HL-60 (cell line): ENCODE data around the gene KCMF1.

ENCODE experiments used
- DNase-seq, 2 experiments: peaks; one replicate each; pipeline ENCODE4 v3.0.0-alpha.2; 2010 to 2020; ENCODE audit warnings: low read depth in 1 of 2, low spot score in 1 of 2
- H3K27ac ChIP-seq: fragments of 250-450 bp; sonication (Bioruptor Pico); replicated peaks from 2 replicates; pipeline ENCODE4 v1.5.1; 2020; ENCODE audit warnings: mild to moderate bottlenecking, moderate library complexity
- H3K27me3 ChIP-seq: fragments of 250-450 bp; sonication (Bioruptor Pico); 2 replicates; pipeline ENCODE4 v1.5.1; 2021; ENCODE audit warnings: mild to moderate bottlenecking, moderate library complexity; ENCODE audit not compliant: insufficient read depth, poor library complexity, severe bottlenecking
- H3K4me3 ChIP-seq: replicated peaks from 2 replicates; pipeline ENCODE4 v1.5.1; 2011; ENCODE audit warnings: mild to moderate bottlenecking, control low read depth, low read length; ENCODE audit not compliant: insufficient read depth
- GABPA ChIP-seq: IDR thresholded peaks from 2 replicates; pipeline ENCODE4 v1.6.1; 2012; ENCODE audit warnings: low read depth
- POLR2AphosphoS5 ChIP-seq: IDR thresholded peaks from 2 replicates; pipeline ENCODE4 v1.6.1; 2012; ENCODE audit warnings: low read depth
- SPI1 ChIP-seq: IDR thresholded peaks from 2 replicates; pipeline ENCODE4 v1.6.1; 2012; ENCODE audit warnings: low read depth, mild to moderate bottlenecking, borderline replicate concordance
- TF ChIP-seq, protein P1 (sequence below): IDR thresholded peaks from one replicate; pipeline ENCODE4 v1.5.1; 2011; ENCODE audit warnings: low read length, control low read depth, inconsistent platforms; ENCODE audit not compliant: insufficient read depth
- TF ChIP-seq, protein P2 (sequence below): IDR thresholded peaks from 2 replicates; pipeline ENCODE4 v1.6.1; 2012; ENCODE audit warnings: low read depth; ENCODE audit not compliant: insufficient replicate concordance

The KCMF1 gene

GRCh38 chr2:85034158-85034557, 63.2 kb downstream of the KCMF1 start:
- DNase-seq, result no peak
- Histone ChIP-seq H3K27ac (no peak overlapping the region), H3K27me3 (no peaks in the 10 kb centered on the region), H3K4me3 (no peak overlapping the region)
- TF ChIP-seq POLR2AphosphoS5 (no peak), SPI1 (no peak), GABPA (no peak)
- TF ChIP-seq, protein P1, sequence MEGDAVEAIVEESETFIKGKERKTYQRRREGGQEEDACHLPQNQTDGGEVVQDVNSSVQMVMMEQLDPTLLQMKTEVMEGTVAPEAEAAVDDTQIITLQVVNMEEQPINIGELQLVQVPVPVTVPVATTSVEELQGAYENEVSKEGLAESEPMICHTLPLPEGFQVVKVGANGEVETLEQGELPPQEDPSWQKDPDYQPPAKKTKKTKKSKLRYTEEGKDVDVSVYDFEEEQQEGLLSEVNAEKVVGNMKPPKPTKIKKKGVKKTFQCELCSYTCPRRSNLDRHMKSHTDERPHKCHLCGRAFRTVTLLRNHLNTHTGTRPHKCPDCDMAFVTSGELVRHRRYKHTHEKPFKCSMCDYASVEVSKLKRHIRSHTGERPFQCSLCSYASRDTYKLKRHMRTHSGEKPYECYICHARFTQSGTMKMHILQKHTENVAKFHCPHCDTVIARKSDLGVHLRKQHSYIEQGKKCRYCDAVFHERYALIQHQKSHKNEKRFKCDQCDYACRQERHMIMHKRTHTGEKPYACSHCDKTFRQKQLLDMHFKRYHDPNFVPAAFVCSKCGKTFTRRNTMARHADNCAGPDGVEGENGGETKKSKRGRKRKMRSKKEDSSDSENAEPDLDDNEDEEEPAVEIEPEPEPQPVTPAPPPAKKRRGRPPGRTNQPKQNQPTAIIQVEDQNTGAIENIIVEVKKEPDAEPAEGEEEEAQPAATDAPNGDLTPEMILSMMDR, result no peak
- TF ChIP-seq, protein P2, sequence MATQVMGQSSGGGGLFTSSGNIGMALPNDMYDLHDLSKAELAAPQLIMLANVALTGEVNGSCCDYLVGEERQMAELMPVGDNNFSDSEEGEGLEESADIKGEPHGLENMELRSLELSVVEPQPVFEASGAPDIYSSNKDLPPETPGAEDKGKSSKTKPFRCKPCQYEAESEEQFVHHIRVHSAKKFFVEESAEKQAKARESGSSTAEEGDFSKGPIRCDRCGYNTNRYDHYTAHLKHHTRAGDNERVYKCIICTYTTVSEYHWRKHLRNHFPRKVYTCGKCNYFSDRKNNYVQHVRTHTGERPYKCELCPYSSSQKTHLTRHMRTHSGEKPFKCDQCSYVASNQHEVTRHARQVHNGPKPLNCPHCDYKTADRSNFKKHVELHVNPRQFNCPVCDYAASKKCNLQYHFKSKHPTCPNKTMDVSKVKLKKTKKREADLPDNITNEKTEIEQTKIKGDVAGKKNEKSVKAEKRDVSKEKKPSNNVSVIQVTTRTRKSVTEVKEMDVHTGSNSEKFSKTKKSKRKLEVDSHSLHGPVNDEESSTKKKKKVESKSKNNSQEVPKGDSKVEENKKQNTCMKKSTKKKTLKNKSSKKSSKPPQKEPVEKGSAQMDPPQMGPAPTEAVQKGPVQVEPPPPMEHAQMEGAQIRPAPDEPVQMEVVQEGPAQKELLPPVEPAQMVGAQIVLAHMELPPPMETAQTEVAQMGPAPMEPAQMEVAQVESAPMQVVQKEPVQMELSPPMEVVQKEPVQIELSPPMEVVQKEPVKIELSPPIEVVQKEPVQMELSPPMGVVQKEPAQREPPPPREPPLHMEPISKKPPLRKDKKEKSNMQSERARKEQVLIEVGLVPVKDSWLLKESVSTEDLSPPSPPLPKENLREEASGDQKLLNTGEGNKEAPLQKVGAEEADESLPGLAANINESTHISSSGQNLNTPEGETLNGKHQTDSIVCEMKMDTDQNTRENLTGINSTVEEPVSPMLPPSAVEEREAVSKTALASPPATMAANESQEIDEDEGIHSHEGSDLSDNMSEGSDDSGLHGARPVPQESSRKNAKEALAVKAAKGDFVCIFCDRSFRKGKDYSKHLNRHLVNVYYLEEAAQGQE, result no peak

DNA sequence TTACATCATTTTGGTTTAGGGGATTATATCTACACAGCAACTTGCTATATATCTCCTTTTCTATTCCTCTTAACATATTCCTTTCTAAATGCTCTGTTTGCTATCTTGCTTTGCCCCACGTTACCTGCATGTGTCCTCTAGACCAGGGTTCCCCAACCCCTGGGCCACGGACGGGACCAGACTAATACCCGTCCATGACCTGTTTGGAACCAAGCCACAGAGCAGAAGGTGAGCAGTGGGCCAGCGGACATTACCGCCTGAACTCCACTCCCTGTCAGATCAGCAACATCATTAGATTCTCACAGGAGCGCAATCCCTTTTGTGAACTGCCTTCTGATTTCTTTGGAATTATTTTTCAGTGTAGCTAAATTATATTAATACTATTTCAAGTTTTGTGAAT, 66.7 kb downstream of the KCMF1 start:
- no peak for TF ChIP-seq GABPA
- TF ChIP-seq, protein P1, result no peak
- TF ChIP-seq POLR2AphosphoS5, result no peak
- TF ChIP-seq SPI1, result no peak
- TF ChIP-seq, protein P2, result no peak
- Histone ChIP-seq H3K27ac (no peak overlapping the region), H3K27me3 (no peaks in the 10 kb centered on the region), H3K4me3 (no peak overlapping the region)
- DNase-seq, result no peak

DNA sequence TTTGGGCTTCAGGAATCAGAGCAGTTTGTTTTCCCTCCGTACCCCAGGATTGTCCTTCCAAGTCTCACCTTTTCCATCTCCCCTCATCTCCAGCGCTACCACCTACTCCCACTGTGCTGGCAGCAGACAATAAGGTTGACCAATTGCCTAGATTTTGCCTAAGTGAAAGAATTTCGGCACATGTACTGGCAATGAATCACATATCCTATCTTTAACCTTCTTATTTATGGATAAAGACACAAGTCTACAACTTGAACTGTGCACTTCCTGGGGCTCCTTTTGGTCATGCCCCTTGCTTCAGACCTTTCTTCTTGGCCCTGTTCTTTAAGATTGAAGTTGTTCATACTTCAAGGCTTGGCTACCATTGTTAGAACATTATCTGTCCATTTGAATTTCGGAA, 71.4 kb downstream of the KCMF1 start:
- no peak for TF ChIP-seq SPI1
- TF ChIP-seq GABPA, result no peak
- TF ChIP-seq POLR2AphosphoS5, result no peak
- TF ChIP-seq, protein P1, result no peak
- TF ChIP-seq, protein P2, result no peak
- no peak overlapping the region for H3K4me3 ChIP-seq
- no peak overlapping the region for H3K27ac ChIP-seq
- no peak for DNase-seq
- H3K27me3 ChIP-seq, result no peaks in the 10 kb centered on the region
